ENCODE measurements around the gene TRAK1.

TRAK1 gene

GRCh38 chr3:42133500-42134298 is 42.5 kb downstream of the TRAK1 start:
- Histone ChIP-seq H3K4me3 (ENCODE audit: low read length) (no peak overlapping the region), H3K9me3 (replicated peaks; ENCODE audit: low read length) (no peaks in the 10 kb centered on the region), H3K27me3 (ENCODE audit: control insufficient read depth, insufficient read depth, low read length) (no peaks in the 10 kb centered on the region)

GRCh38 chr3:42134867-42135464 is 43.8 kb downstream of the TRAK1 start:
- H3K9ac ChIP-seq (ENCODE audit: low read depth, low read length), result no peak overlapping the region
- H3K4me1 ChIP-seq (ENCODE audit: control insufficient read depth, insufficient read depth, low read length), result no peaks in the 10 kb centered on the region
- no peak overlapping the region for H3K4me2 ChIP-seq (ENCODE audit: low read length)
- H3K36me3 ChIP-seq (ENCODE audit: insufficient read depth, low read length), result no peaks in the 10 kb centered on the region
- no peaks in the 10 kb centered on the region for H3K9me3 ChIP-seq (replicated peaks; ENCODE audit: low read length)
- H3K27me3 ChIP-seq (ENCODE audit: control insufficient read depth, insufficient read depth, low read length), result no peaks in the 10 kb centered on the region
- no peak overlapping the region for H3K4me3 ChIP-seq (ENCODE audit: low read length)

More at GRCh38 chr3:42133500-42134298, 42.5 kb downstream of the TRAK1 start:
- no peak overlapping the region for H3K4me2 ChIP-seq (ENCODE audit: low read length)
- H3K9ac ChIP-seq (ENCODE audit: low read depth, low read length), result no peak overlapping the region
- H3K36me3 ChIP-seq (ENCODE audit: insufficient read depth, low read length), result no peaks in the 10 kb centered on the region
- H3K4me1 ChIP-seq (ENCODE audit: control insufficient read depth, insufficient read depth, low read length), result no peaks in the 10 kb centered on the region

GRCh38 chr3:42139621-42140453 is 48.7 kb downstream of the TRAK1 start:
- Histone ChIP-seq H3K9me3 (replicated peaks; ENCODE audit: low read length) (no peaks in the 10 kb centered on the region), H3K4me3 (ENCODE audit: low read length) (no peak overlapping the region), H3K27me3 (ENCODE audit: control insufficient read depth, insufficient read depth, low read length) (no peaks in the 10 kb centered on the region), H3K36me3 (ENCODE audit: insufficient read depth, low read length) (no peaks in the 10 kb centered on the region), H3K9ac (ENCODE audit: low read depth, low read length) (no peak overlapping the region), H3K4me2 (ENCODE audit: low read length) (no peak overlapping the region), H3K4me1 (ENCODE audit: control insufficient read depth, insufficient read depth, low read length) (no peaks in the 10 kb centered on the region)

GRCh38 chr3:42140665-42141203 is 49.6 kb downstream of the TRAK1 start:
- Histone ChIP-seq H3K9ac (ENCODE audit: low read depth, low read length) (no peak overlapping the region), H3K36me3 (ENCODE audit: insufficient read depth, low read length) (no peaks in the 10 kb centered on the region), H3K4me3 (ENCODE audit: low read length) (no peak overlapping the region), H3K4me1 (ENCODE audit: control insufficient read depth, insufficient read depth, low read length) (no peaks in the 10 kb centered on the region), H3K27me3 (ENCODE audit: control insufficient read depth, insufficient read depth, low read length) (no peaks in the 10 kb centered on the region), H3K9me3 (replicated peaks; ENCODE audit: low read length) (no peaks in the 10 kb centered on the region), H3K4me2 (ENCODE audit: low read length) (no peak overlapping the region)

- no peaks in the 10 kb centered on the region for H3K27me3 ChIP-seq (ENCODE audit: control insufficient read depth, insufficient read depth, low read length)
- no peak overlapping the region for H3K9ac ChIP-seq (ENCODE audit: low read depth, low read length)
- H3K4me2 ChIP-seq (ENCODE audit: low read length), result no peak overlapping the region
- no peaks in the 10 kb centered on the region for H3K9me3 ChIP-seq (replicated peaks; ENCODE audit: low read length)
- no peaks in the 10 kb centered on the region for H3K4me1 ChIP-seq (ENCODE audit: control insufficient read depth, insufficient read depth, low read length)
- no peak overlapping the region for H3K4me3 ChIP-seq (ENCODE audit: low read length)
- no peaks in the 10 kb centered on the region for H3K36me3 ChIP-seq (ENCODE audit: insufficient read depth, low read length)
Measured at GRCh38 chr3:42143440-42143839, 52.3 kb downstream of the TRAK1 start.

GRCh38 chr3:42144209-42144608 is 53.1 kb downstream of the TRAK1 start:
- Histone ChIP-seq H3K36me3 (ENCODE audit: insufficient read depth, low read length) (no peaks in the 10 kb centered on the region), H3K4me2 (ENCODE audit: low read length) (no peak overlapping the region), H3K27me3 (ENCODE audit: control insufficient read depth, insufficient read depth, low read length) (no peaks in the 10 kb centered on the region), H3K9me3 (replicated peaks; ENCODE audit: low read length) (no peaks in the 10 kb centered on the region), H3K9ac (ENCODE audit: low read depth, low read length) (no peak overlapping the region), H3K4me3 (ENCODE audit: low read length) (no peak overlapping the region), H3K4me1 (ENCODE audit: control insufficient read depth, insufficient read depth, low read length) (no peaks in the 10 kb centered on the region)

GRCh38 chr3:42148086-42148848 is 57.1 kb downstream of the TRAK1 start:
- H3K4me1 ChIP-seq (ENCODE audit: control insufficient read depth, insufficient read depth, low read length), result no peaks in the 10 kb centered on the region
- no peaks in the 10 kb centered on the region for H3K9me3 ChIP-seq (replicated peaks; ENCODE audit: low read length)
- no peaks in the 10 kb centered on the region for H3K36me3 ChIP-seq (ENCODE audit: insufficient read depth, low read length)
- H3K9ac ChIP-seq (ENCODE audit: low read depth, low read length), result no peak overlapping the region
- H3K27me3 ChIP-seq (ENCODE audit: control insufficient read depth, insufficient read depth, low read length), result no peaks in the 10 kb centered on the region
- H3K4me3 ChIP-seq (ENCODE audit: low read length), result no peak overlapping the region
- H3K4me2 ChIP-seq (ENCODE audit: low read length), result no peak overlapping the region

- Histone ChIP-seq H3K4me2 (ENCODE audit: low read length) (no peak overlapping the region), H3K4me3 (ENCODE audit: low read length) (no peak overlapping the region), H3K9me3 (replicated peaks; ENCODE audit: low read length) (no peaks in the 10 kb centered on the region), H3K27me3 (ENCODE audit: control insufficient read depth, insufficient read depth, low read length) (no peaks in the 10 kb centered on the region), H3K9ac (ENCODE audit: low read depth, low read length) (no peak overlapping the region), H3K4me1 (ENCODE audit: control insufficient read depth, insufficient read depth, low read length) (no peaks in the 10 kb centered on the region), H3K36me3 (ENCODE audit: insufficient read depth, low read length) (no peaks in the 10 kb centered on the region)
Measured at GRCh38 chr3:42148982-42149432, 57.9 kb downstream of the TRAK1 start.

GRCh38 chr3:42149532-42149931 is 58.4 kb downstream of the TRAK1 start:
- Histone ChIP-seq H3K4me2 (ENCODE audit: low read length) (no peak overlapping the region), H3K4me1 (ENCODE audit: control insufficient read depth, insufficient read depth, low read length) (no peaks in the 10 kb centered on the region), H3K9ac (ENCODE audit: low read depth, low read length) (no peak overlapping the region), H3K27me3 (ENCODE audit: control insufficient read depth, insufficient read depth, low read length) (no peaks in the 10 kb centered on the region), H3K4me3 (ENCODE audit: low read length) (no peak overlapping the region), H3K9me3 (replicated peaks; ENCODE audit: low read length) (no peaks in the 10 kb centered on the region), H3K36me3 (ENCODE audit: insufficient read depth, low read length) (no peaks in the 10 kb centered on the region)

GRCh38 chr3:42149975-42150374 is 58.8 kb downstream of the TRAK1 start:
- H3K4me2 ChIP-seq (ENCODE audit: low read length), result no peak overlapping the region
- no peaks in the 10 kb centered on the region for H3K27me3 ChIP-seq (ENCODE audit: control insufficient read depth, insufficient read depth, low read length)
- no peaks in the 10 kb centered on the region for H3K4me1 ChIP-seq (ENCODE audit: control insufficient read depth, insufficient read depth, low read length)
- H3K4me3 ChIP-seq (ENCODE audit: low read length), result no peak overlapping the region
- H3K36me3 ChIP-seq (ENCODE audit: insufficient read depth, low read length), result no peaks in the 10 kb centered on the region
- no peaks in the 10 kb centered on the region for H3K9me3 ChIP-seq (replicated peaks; ENCODE audit: low read length)
- no peak overlapping the region for H3K9ac ChIP-seq (ENCODE audit: low read depth, low read length)

All from skeletal muscle satellite cell (primary cell).